NB4 (cell line): ENCODE data around the gene ST14.

Experiments
- POLR2A ChIP-seq: IDR thresholded peaks from 2 replicates; pipeline ENCODE4 v1.6.1; 2011; ENCODE audit warnings: mild to moderate bottlenecking; ENCODE audit not compliant: insufficient read length; ENCODE audit errors: extremely low read depth
- TF ChIP-seq, protein P1 (sequence below): IDR thresholded peaks from one replicate; pipeline ENCODE4 v1.5.1; 2012; ENCODE audit warnings: low read depth, low read length

DNA sequence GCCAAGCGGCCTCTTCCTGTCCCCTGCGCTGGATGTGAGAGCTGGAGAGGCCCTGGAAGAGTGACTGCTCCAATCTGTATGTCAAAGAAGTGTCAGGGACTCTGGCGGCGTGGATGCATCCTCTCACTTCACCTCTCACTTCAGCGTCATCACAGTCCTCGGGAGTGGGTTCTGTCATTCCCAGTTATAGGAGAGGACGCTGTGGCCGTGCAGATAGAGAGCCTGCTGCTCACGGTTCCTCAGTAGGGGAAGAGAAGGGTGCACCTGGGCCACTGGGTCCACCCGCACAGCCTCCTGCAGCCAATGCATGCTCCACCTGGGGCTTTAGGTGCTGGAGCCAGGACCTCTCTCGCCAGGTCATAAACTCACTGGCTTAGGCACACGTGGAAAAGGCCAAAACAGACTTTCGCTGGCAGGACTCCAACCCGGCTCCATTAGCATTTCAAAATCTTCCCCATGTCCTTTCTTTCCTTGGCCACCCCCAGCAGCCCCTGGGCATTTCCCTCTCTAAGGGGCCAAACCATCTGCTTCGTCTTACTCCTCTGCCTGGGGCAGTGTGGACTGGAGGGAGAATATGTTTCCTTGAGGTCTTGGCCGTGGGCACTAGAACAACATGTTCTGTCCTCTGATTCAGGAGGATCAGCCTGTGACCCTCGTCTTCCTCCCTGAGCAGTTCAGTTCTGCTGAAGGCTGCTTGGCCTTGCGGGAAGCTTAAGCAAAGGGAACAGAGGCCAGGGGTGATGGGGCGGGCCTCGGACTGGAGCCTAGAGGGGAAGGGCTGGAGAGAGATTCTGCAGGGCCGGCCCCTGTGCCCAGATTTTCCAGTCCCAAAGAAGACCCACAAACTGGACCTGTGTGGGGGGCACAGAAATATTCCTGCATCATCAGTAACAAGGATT lies 57.8 kb downstream of the ST14 start:
- no peak for TF ChIP-seq POLR2A
- TF ChIP-seq, protein P1, sequence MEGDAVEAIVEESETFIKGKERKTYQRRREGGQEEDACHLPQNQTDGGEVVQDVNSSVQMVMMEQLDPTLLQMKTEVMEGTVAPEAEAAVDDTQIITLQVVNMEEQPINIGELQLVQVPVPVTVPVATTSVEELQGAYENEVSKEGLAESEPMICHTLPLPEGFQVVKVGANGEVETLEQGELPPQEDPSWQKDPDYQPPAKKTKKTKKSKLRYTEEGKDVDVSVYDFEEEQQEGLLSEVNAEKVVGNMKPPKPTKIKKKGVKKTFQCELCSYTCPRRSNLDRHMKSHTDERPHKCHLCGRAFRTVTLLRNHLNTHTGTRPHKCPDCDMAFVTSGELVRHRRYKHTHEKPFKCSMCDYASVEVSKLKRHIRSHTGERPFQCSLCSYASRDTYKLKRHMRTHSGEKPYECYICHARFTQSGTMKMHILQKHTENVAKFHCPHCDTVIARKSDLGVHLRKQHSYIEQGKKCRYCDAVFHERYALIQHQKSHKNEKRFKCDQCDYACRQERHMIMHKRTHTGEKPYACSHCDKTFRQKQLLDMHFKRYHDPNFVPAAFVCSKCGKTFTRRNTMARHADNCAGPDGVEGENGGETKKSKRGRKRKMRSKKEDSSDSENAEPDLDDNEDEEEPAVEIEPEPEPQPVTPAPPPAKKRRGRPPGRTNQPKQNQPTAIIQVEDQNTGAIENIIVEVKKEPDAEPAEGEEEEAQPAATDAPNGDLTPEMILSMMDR = no peak
